Epithelial cell of prostate (primary cell): Measurements from ENCODE around the gene C9orf50.

Experiments used
- DNase-seq: peaks from one replicate; pipeline ENCODE4 v3.0.0-alpha.2; 2011; ENCODE audit warnings: low read depth, low spot score
- H3K27ac ChIP-seq: fragments of 450-650 bp; 2 replicates; pipeline ENCODE4 v1.5.1; 2017; ENCODE audit warnings: mild to moderate bottlenecking

The C9orf50 gene

DNA sequence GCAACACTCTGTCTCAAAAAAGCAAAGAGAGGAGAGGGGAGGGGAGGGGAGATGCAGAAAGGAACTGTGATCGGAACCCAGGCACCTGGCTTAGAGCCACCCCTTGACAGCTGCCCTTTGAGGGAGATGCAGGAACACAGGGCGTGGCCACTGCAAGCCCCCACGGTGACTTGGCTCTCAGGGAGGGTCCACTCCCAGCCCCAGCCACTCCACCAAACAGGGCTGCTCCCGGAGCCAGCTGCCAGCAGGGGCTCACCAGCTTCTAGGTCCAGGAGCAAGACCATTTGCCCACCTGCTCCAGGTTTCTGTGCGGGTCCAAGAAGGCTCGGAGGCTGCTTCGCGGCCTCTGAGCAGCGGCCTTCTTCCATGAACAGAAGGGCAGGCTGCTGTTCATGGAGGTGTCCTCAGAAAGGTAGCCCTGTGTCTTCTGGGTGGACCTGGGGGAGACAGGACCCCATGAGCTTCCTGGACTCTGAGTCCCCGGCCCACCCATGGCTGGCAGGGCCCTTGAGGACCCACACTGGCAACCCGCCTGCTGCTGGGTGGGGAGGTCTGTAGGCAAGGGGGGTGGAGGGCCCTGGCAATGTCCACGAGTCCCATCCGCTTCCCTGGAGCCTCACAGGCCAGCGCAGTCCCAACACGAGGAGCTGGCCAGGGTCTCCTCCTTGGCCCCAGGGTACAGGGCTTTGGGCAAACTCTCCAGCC, 7.9 kb downstream of the C9orf50 start:
- no peak overlapping the region for H3K27ac ChIP-seq
- DNase-seq, result no peak

DNA sequence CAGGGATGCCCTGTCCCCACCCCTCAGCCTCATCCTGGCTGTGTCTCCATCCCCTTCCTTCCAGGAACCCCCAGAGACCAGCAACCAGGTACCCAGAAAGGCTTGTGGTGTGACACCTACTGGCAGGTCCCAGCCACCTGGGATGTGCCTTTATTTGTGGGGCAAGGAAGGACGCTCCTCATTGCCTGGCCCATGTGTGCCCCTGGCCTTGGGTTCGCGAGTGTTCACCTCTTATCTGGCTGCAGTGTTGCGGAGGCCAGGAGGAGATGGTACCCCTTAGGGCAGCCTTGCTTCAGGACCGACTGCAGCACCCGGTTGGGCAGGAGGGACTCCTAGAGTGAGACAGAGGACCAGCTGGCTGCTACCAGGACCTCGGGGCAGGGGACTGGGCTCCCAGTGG, 8.8 kb downstream of the C9orf50 start:
- DNase-seq, result no peak
- H3K27ac ChIP-seq, result no peak overlapping the region

DNA sequence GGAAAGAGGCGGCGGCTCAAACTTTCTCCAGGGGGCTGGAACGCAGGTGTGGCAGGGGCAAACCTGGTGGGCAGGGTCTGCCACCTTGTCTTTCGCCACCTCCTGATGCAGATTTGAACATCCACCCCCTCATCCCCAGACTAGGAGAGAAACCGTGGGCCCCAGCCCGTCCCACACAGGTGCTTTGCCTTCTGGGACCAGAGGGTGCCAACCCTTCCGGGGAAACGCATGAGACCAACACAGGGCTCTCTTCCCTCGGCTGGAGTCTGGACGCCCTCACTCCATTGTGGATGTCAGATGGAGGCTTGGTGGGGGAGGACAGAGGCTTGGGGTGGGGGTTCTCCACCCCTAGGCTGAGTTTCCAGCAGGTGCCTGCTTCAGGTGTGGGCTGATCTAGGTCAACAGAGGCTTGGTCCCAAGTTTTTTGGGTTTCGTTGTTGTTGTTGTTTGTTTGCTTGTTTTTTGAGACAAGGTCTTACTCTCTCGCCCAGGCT, 9.5 kb downstream of the C9orf50 start:
- no peak for DNase-seq
- H3K27ac ChIP-seq, result no peak overlapping the region

DNA sequence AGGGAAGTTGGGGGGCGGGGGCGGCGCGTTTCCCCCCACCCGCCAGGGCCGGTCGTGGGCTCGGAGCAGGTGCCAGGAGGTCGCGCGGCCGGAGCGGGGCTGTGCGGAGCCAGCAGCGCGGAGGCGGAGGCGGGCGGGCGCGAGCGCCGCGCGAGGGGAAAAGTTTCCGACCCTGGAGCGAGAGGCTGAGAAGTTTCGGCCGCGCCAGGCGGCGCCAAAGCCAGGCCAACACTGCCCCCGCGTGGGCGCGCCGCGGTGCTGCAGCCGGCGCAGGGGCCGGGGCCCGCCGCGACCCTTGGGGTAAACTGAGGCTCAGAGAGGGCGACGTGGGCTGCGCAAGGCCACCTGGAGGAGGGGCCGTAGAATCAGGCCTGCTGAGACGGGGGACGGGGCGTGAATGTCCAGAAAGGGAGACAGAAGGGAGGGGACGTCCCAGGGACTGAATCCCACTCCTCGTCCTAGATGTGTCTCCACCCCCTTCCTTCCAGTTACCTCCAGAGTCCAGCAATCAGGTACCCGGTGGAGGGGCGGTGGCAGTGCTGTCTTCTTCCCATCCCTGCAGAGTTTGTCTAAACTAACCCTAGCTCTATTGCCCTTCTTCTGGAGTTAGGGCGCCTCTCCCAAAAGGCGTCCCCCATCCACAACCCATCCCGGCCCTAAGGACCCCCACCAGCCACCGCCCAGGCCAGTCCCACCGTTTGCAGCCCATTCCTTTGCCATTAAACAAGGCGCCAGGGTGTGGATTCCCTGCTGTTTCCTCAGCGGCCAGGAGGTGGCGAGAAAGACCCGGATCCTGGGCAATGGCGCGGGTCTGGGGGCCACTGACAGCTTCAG, 10.2 kb downstream of the C9orf50 start:
- peak overlapping the region; percentile 59 for H3K27ac ChIP-seq

DNA sequence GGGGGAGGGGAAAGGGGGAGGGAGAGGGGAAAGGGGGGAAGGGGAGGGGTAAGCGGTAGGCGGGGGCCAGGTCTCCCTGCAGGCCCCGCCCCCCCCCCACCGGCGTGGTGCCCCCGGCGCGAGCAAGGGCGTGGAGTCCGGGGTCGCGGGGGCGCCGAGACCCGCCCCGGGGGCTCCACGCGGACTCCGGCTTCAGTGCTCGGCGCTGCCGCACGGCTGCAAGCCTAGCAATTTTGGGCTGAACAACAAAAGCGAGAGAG, 10.8 kb downstream of the C9orf50 start:
- peak overlapping the region; percentile 59 for H3K27ac ChIP-seq
- DNase-seq, result no peak

More for the DNA sequence above, 10.2 kb downstream of the C9orf50 start:
- no peak for DNase-seq

DNA sequence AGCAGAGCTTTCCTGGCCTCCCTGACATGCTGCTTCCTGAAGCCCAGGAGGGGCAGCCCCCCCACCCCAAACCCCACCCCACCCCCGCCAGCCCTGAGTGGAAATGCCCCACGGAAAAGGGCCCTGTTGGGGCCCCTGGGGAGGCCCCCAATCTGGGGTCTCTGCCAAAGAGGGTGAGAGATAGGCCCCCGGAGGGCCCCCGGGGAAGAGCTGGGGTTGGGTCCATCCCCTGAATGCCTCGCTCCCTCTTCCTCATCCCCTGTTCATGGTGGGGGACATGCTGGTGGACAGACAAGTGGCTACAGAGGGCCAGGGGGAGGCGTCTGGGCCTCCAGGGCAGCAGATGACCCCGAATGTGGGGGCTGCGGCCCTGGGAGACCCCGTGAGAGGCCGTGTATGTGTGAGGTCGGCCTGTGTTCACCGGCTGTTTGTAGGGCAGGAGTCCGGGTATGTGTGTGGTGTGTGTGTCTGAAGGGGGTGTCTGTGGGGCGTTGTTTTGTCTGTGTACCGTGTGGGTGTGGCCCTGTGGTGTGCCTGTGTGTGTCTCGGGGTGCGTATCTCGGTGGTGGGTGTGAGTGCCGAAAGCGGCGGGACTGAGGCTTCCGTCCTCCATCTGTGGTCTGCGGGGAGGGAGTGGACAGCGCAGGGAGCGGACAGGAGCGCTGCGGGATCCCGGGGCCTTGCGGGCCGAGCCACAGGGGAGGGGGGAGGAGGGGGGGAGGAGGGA, 11.3 kb downstream of the C9orf50 start:
- H3K27ac ChIP-seq, result peak overlapping the region; percentile 59
- no peak for DNase-seq

DNA sequence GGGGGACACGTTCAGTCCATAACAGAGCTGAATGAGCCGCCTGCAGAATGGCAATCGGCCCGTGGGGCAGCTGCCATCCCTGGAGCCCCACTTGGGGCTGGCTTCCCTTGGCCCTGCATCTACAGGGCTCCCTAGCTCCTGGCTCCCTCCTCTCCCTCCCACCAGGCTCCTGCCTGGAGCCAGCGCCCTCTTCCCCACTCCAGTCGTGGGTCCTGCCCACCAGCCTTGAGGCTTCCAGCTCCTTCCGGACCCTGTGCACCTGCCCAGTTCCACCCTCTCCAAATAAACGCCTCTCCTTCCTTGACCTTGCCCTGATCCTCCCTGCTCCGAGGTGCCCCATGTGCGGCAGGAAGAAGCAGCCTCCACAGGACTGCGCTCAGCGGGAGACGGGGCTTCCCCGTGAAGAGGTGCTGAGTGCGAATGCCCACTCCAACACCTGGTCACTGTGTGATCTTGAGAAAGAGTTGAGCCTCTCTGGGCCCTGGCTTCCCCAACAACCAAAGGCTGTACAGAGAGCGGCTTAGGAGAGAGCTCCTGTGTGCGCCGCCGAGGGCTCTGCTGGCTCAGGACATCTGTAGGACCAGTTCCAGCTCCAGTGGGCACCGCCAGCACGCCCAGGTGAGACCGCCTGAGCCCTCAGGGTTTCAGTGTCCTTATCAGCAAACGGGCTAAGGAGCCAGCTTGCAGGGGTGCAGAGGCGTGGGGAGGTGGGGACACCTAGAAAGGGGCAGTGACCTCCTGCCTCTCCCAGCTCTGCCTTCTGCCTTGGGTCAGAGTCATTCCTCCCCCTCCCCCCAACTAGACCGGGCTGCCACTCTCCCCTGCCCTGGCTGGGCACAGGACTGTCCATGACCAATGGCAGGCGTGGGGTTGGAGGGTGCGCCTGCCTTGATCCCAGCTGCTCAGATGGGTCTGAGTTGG, 12.1 kb downstream of the C9orf50 start:
- no peak for DNase-seq
- peak overlapping the region; percentile 85 for H3K27ac ChIP-seq

DNA sequence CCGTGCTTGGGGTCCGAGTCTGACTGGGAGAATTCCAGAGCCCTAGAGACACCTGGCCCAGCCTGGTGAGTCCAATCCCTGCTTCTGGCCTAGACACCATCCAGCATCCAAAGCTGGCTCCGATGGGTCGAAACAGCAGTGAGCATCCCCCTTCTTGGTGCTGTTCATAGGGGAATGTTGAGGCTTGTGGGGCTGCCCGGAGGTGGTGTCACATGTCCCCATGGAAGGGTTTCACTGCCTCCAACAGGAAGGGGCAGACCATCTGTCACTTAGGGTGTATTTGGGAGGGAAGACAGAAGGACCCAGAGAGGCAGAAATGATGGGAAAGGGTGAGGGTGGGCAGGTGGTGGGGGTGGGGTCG, 13.9 kb downstream of the C9orf50 start:
- no peak for DNase-seq
- peak overlapping the region; percentile 85 for H3K27ac ChIP-seq

DNA sequence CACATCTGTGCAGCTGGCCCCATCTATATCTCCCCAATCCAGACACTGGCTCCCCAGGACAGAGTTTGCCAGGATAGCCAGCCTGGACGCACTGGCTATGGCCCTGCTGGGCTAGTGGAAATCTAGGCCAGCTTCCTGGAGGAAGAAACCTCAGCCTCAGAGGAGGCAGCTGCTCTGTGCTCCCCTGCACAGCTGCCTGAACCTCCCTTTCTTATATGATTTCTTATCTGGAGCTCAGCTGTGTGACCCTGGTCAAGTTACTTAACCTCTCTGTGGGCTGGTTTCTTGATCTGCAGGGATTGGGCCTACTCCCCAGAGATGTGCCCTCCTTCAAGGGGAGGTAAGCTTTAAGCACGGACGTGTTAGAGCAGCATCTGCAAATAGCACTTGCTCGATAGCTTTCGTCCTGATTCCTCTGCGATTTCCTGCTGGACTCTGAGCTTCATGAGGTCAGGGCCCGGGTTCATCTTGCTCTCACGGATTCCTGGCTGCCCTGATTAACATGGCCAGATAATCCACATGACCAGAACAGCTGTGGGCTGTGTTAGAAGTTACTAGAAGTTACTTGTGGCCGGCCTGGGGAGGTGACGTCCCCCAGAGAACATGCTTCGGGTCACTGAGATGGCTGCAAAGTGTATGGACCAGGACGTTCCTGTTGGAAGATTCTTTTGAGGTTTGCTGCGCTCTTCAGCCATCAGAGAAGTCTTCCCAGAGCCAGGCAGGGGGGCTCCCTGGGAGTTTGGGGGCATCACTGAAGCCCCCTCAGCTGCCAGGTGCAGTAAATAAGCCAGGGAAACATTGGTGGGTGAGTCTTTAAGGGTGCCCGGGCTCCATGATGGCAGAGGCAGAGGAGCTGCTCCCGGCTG, 14.5 kb downstream of the C9orf50 start:
- no peak for DNase-seq
- peak overlapping the region; percentile 85 for H3K27ac ChIP-seq

DNA sequence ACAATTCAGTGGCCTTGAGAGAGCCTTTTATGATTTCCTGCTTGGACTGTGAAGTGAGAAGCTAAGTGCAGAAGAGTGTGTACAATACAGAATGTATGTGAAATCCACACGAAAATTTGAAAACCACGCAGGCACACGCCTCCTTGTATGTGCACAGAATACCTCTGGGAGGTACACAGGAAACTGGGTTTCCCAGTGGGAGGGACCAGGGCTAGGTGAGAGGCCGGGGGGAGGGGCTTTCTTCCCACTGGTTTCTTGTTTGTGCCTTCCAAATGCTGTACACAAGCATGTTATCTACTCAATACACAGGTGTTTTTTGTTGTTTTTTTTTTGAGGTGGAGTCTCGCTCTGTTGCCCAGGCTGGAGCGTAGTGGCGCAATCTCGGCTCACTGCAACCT, 16.1 kb downstream of the C9orf50 start:
- no peak for DNase-seq
- H3K27ac ChIP-seq, result no peak overlapping the region

DNA sequence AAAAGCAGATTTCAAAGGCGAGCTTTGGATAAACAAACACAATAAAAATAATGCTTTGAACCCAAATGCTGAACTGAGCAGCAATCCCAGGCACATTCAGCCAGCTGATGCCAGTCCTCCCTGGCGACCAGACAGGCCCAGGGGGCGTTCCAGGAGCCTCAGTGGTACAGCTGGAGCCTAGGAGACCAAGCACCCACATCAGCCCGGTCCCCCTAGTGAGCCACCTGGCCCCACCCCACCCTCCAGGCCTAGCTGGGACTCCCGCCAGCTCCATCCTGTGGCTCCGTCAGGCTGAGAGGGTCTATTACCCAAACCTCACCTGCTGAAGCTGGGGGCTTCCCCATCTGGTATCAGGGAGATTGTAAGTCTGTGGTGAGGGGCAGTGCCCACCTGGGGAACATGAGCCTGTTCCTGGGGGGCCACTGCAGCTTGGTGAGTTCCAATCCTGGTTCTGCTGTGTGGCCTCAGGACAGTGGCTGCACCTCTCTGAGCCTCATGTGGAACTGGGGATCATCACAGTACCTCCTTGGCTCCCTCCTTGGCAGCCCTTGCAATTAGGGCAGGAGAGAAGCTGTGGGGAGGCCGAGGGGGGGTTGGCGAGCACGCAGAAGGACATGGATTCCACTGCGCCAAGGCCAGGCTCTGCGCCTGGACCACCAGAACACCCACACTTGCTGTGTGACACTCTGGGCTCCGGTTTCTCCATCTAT, 16.7 kb downstream of the C9orf50 start:
- H3K27ac ChIP-seq, result no peak overlapping the region
- no peak for DNase-seq

DNA sequence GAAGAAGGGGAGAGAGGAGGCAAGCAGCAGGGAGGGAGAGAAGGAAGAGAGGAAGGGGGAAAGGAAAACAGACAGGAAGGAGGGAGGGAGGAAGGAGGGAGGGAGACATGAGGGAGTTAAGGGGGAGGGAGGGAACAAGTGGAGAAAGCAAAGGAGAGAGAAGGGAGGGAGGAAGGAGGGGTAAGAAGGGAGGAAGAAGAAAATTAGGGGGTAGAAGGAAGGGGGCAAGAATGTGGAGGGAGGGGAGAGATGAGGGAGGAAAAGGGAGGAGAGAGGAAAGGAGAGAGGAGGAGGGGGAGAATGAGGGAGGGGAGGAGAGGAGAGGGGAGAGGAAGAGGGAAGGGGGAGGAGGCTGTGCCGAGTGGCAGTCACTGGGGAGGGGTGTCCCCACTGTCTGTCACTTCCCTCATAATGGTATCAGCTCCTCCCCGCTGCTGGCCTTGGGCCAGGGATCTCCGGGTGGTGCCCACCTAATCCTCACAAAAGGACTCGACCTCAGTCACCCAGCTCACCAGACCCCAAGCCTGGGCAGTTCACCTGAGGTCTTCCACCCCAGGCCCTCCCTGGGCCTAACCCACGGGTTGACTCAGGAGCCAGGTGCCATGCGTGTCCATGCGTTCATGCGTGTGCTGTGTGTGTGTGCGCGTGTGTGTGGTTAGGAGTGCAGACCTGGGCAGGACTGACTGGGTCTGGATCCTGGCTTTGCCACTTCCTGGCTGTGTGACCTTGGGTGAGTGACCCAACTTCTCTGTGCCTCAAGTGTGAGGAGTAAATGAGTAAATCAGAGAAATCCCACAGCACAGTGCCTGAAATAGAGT, 18.1 kb downstream of the C9orf50 start:
- H3K27ac ChIP-seq, result no peak overlapping the region
- DNase-seq, result no peak

DNA sequence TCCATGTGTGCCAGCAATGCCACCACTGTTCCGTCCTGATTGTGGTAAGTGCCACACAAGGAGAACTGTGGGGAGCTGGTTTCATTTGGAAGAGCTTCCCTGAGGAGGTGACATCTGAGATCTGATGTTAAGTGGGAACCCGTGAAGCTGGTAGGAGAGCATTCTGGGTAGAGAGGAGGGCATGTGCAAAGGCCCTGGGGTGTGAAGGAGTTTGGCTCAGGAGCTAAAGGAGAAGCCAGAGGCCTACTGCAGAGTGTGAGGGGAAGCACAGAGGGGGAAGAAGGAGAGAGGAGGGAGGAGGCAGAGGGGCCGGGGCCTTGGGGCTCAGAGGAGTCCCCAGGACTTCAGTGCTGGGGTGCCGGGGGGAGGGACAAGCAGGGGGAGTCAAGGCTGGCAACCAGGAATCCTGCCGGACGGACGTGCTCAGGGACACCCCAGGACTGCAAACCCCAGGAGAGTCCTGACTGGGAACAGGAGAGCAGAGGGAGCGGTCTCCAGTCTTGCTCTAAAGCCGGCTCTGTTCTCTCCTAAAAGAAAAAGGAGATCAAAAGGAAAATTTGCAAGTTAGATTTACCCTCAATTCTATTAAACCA, 19.7 kb downstream of the C9orf50 start:
- DNase-seq, result no peak
- no peak overlapping the region for H3K27ac ChIP-seq

DNA sequence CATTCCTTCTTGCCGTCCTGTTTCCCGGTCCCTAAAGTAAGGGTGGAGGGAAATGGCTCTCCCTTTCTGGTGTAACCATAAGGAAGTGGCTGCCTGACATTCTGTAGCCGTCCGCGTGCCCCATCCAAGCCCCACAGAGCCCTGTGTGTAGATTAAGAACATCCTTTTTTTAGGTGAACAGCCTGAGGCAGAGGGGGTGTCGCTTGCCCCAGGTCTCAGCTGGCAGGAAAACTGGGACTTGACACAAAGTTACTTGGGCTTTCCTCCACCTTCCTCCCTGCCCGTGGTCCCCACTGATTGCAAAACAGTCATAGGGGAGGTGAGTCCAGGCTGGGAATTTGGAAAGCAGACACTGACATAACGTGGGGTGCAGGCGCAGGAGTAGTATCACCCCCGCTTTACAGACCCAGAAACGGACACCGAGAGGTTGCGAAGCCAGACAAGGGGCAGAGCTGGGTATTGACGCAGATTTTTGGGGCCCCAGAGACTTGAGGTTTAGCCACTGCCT, 22.8 kb downstream of the C9orf50 start:
- peak overlapping the region; percentile 63 for H3K27ac ChIP-seq

DNA sequence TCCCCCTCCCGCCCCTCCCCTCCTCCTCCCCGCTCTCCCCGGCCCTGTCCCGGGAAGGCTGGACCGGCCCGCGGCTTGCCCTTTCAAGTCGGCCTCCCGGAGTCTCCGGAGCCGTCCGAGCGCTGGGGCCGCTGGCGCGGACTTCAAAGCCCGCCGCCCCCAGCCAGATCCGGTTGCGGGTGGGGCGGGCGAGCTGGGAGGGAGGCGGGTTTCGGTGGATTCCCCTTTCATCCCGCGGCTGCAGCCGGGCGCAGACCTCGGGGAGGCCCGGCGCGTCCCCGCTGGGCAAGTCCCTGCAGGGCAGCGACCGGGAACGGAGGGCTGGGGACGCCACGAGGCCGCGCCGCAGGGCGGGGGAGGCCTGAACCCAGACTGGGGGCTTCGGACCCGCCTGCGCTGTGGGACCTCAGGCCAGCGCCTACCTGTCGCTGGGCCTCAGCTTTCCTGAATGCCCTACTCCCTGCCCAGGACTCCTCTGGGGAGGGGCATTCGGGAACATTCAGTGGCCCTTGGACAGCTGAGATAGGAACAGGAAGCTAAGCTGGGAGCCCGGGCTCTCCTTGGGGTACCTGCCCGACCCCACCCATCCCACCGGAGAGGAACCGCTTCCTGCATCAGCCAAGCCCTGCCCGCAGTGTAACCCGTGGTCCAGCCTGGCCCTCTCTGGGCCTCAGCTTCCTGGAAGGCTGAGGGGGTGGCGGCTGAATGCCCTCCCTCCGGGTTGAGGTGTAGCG, 23.4 kb downstream of the C9orf50 start:
- no peak for DNase-seq
- peak overlapping the region; percentile 63 for H3K27ac ChIP-seq

More for the DNA sequence above, 22.8 kb downstream of the C9orf50 start:
- no peak for DNase-seq

DNA sequence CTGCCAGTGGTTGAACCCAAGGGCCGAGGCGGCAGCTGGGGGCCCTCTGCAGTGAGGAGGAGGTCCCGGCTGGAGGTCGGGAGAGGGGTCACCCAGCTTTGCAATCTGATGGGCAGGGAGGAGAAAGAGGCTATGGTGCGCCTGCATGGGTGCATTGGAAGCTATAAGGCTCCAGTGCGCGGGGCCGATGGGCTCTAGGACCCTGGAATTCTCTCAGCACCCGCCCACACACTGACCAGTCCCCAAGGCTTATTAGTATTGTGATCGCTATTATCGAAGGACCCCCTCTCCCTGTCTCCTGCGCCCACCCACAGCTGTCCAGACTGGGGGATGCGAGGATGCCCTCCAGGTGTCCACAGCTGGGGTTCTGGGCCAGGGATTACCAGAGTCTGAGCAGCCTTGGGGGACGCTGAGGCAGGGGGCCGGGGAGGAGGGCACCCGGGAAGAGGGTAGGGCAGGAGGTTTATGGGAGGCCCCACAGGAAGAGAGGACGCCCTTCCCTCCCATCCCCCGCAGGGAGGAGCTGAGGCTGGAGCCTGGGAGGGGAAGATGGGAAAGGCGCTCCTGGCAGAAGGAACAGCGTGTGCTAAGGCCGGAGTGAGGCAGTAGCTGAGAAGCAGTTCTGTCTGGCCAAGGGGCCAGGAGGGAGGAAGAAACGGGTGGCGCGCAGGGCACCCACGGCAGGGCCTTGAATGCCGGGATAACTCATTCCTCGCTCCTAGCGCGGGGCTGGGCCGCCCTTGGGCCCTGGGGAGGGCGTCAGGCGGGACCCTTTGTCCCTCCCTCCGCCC, 24.2 kb downstream of the C9orf50 start:
- DNase-seq, result no peak
- peak overlapping the region; percentile 63 for H3K27ac ChIP-seq
